HepG2 (cell line): ENCODE data around the gene FGFR4. TPM values are rescaled to one million over a fixed set of nuclear protein-coding genes. Genes with fewer than 3 reads are reported as not detected.

Experiments used
- BCL3 ChIP-seq: sonication (generic); formaldehyde crosslinking; IDR thresholded peaks from 2 replicates; pipeline ENCODE4 v1.5.1; 2020; ENCODE audit warnings: mild to moderate bottlenecking, missing genetic modification reagents, moderate library complexity
- CCAR2 ChIP-seq: fragments of 200-400 bp; formaldehyde crosslinking; optimal IDR thresholded peaks from 2 replicates; pipeline ENCODE3; 2018; ENCODE audit warnings: low read depth, mild to moderate bottlenecking, low read length, moderate library complexity
- KDM5A ChIP-seq: fragments of 200-600 bp; sonication (generic); IDR thresholded peaks from 2 replicates; pipeline ENCODE4 v1.7.0; 2018; ENCODE audit warnings: antibody characterized with exemption, mild to moderate bottlenecking, low read length, borderline replicate concordance
- KMT2A ChIP-seq: sonication (generic); formaldehyde crosslinking; IDR thresholded peaks from 2 replicates; pipeline ENCODE4 v1.4.0; 2020; ENCODE audit warnings: missing genetic modification reagents
- KMT2B ChIP-seq: IDR thresholded peaks from 2 replicates; pipeline ENCODE4 v1.6.1; 2016; ENCODE audit warnings: missing genetic modification reagents, missing compliant biosample characterization
- POLR2A ChIP-seq, 2 experiments: IDR thresholded peaks; 2 replicates each; pipeline ENCODE4 v1.6.1; 2011; ENCODE audit warnings: low read depth in 2 of 2, low read length in 2 of 2, mild to moderate bottlenecking in 1 of 2, moderate library complexity in 1 of 2; ENCODE audit not compliant: insufficient read depth in 1 of 2
- SP2 ChIP-seq: sonication (generic); formaldehyde crosslinking; IDR thresholded peaks from 2 replicates; pipeline ENCODE4 v1.5.1; 2020; ENCODE audit warnings: mild to moderate bottlenecking, missing genetic modification reagents
- WIZ ChIP-seq: sonication (generic); formaldehyde crosslinking; IDR thresholded peaks from 2 replicates; pipeline ENCODE4 v1.5.1; 2020; ENCODE audit warnings: mild to moderate bottlenecking, missing genetic modification reagents
- ZBTB26 ChIP-seq: IDR thresholded peaks from 2 replicates; pipeline ENCODE4 v1.6.1; 2016; ENCODE audit warnings: missing compliant biosample characterization, missing genetic modification reagents, borderline replicate concordance
- ZBTB7A ChIP-seq: sonication (generic); formaldehyde crosslinking; IDR thresholded peaks from 2 replicates; pipeline ENCODE4 v1.8.0; 2022; ENCODE audit warnings: mild to moderate bottlenecking, missing genetic modification reagents
- ZKSCAN8 ChIP-seq: IDR thresholded peaks from 2 replicates; pipeline ENCODE4 v1.6.1; 2016; ENCODE audit warnings: borderline replicate concordance, missing genetic modification reagents, missing compliant biosample characterization
- ZNF160 ChIP-seq: sonication (generic); formaldehyde crosslinking; IDR thresholded peaks from 2 replicates; pipeline ENCODE4 v1.8.0; 2022; ENCODE audit warnings: mild to moderate bottlenecking, inconsistent platforms, missing genetic modification reagents
- ZNF263 ChIP-seq: sonication (generic); formaldehyde crosslinking; IDR thresholded peaks from 2 replicates; pipeline ENCODE4 v1.4.0; 2020; ENCODE audit warnings: missing genetic modification reagents
- ZNF331 ChIP-seq: sonication (generic); formaldehyde crosslinking; IDR thresholded peaks from 2 replicates; pipeline ENCODE4 v1.4.0; 2020; ENCODE audit warnings: missing genetic modification reagents
- ZNF33B ChIP-seq: sonication (generic); formaldehyde crosslinking; IDR thresholded peaks from 2 replicates; pipeline ENCODE4 v1.5.1; 2020; ENCODE audit warnings: mild to moderate bottlenecking, missing genetic modification reagents
- ZNF552 ChIP-seq: sonication (generic); formaldehyde crosslinking; IDR thresholded peaks from 2 replicates; pipeline ENCODE4 v1.9.0; 2022; ENCODE audit warnings: missing genetic modification reagents, mild to moderate bottlenecking, borderline replicate concordance
- ZNF629 ChIP-seq: sonication (generic); formaldehyde crosslinking; conservative IDR thresholded peaks from 2 replicates; pipeline ENCODE4 v1.5.0; 2020; ENCODE audit warnings: missing genetic modification reagents
- ZNF737 ChIP-seq: sonication (generic); formaldehyde crosslinking; IDR thresholded peaks from 2 replicates; pipeline ENCODE4 v1.5.0; 2020; ENCODE audit warnings: missing genetic modification reagents, mild to moderate bottlenecking, borderline replicate concordance
- polyA plus RNA-seq, 8 experiments: library from polyadenylated mRNA; depleted of rRNA in 3 of 8; stranded (reverse) in 7 of 8; unstranded in 1 of 8; fragments of >200 nt; fragmentation: Illumina TruSeq in 4 of 8; extraction: Trizol in 4 of 8; gene quantifications; 2 replicates each; pipeline versions ENCODE4 v1.2.1 to v1.2.3, GENCODE V29; 2011 to 2016; ENCODE audit warnings: low read depth in 4 of 8, missing spikeins in 1 of 8, mixed read lengths in 1 of 8; ENCODE audit not compliant: insufficient read depth in 1 of 8
- total RNA-seq, 5 experiments: library from RNA; depleted of rRNA; stranded (reverse); fragments of >200 nt; fragmentation: Illumina TruSeq; extraction: Trizol; gene quantifications; 2 replicates each; pipeline ENCODE4 v1.2.3, GENCODE V29; 2016; ENCODE audit warnings: low read depth in 1 of 5
- TF ChIP-seq, protein P1 (sequence below): sonication (generic); formaldehyde crosslinking; conservative IDR thresholded peaks from 2 replicates; pipeline ENCODE4 v1.8.0; 2022; ENCODE audit warnings: missing genetic modification reagents
- TF ChIP-seq, protein P2 (sequence below): sonication (generic); formaldehyde crosslinking; IDR thresholded peaks from 2 replicates; pipeline ENCODE4 v1.4.0; 2020; ENCODE audit warnings: missing genetic modification reagents
- TF ChIP-seq, protein P3 (sequence below), 2 experiments: sonication (generic) in 1 of 2; formaldehyde crosslinking in 1 of 2; IDR thresholded peaks; 2 replicates each; pipeline versions ENCODE4 v1.5.1 to v1.6.1; 2011 to 2020; ENCODE audit warnings: borderline replicate concordance in 1 of 2, low read depth in 1 of 2, low read length in 1 of 2, mild to moderate bottlenecking in 1 of 2, missing genetic modification reagents in 1 of 2, moderate library complexity in 1 of 2

Gene FGFR4
- total and polyA plus RNA-seq, 2 of the 13 experiments (the other 11 are each of a cell fraction or from before 2014, with no cell fraction given), result 129 to 219 TPM

DNA sequence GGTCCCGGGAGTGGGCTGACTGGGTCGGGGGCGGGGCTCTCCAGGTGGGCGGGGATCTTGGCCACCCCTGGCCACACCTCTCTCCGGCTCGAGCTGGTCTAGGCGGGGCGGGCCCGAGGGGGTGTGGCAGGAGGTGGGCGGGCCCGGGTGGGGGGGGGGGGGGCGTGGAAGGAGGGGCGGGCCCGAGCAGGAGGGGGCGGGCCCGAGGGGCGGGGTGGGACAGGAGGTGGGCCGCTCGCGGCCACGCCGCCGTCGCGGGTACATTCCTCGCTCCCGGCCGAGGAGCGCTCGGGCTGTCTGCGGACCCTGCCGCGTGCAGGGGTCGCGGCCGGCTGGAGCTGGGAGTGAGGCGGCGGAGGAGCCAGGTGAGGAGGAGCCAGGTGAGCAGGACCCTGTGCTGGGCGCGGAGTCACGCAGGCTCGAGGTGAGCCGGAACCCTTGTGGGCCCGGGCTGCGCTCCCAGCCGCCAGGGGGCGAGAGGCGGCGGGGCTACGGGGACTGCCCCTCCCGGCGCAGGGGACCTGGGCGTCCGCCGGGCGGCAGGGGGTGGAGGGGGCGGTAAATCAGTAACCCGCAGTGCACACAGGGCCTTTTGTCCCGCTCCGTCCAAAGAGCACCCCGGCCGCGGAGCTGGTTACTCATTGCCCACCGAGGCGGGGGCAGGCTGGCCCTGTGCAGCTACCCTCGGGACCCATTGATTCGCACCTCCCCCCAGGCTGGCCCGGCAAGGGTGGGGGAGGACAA is at the start of gene FGFR4 (continued):
- TF ChIP-seq BCL3 (CRISPR knock-in tag) (peak; percentile 48; the same call in 1 of the 2 replicates), ZNF737 (CRISPR knock-in tag) (no peak), ZNF629 (CRISPR knock-in tag) (peak; percentile 57; the same call in 1 of the 2 replicates), ZNF33B (CRISPR knock-in tag) (no peak), KMT2B (CRISPR knock-in tag) (peak; percentile 25; the same call in 1 of the 2 replicates), ZKSCAN8 (CRISPR knock-in tag) (no peak), ZNF552 (CRISPR knock-in tag) (no peak; the same call in 1 of the 2 replicates), SP2 (0 out of 2 replicates have a peak, but pooled peaks have one; percentile 44), ZNF331 (CRISPR knock-in tag) (peak; percentile 56; the same call in 1 of the 2 replicates), ZNF263 (CRISPR knock-in tag) (peak; percentile 72; the same call in 1 of the 2 replicates), CCAR2 (no peak), ZBTB26 (CRISPR knock-in tag) (no peak; the same call in 1 of the 2 replicates), WIZ (CRISPR knock-in tag) (peak; percentile 64; the same call in 1 of the 2 replicates), ZBTB7A (no peak), POLR2A (IDR thresholded peaks at IDR 0.05; ENCODE audit: insufficient read depth in 1 of 2, low read depth in 2 of 2, low read length in 2 of 2) (peak in 1 of 2 experiments; percentile 89; a peak in 2 of 4 replicates), KDM5A (no peak; the same call in 1 of the 2 replicates), ZNF160 (CRISPR knock-in tag) (0 out of 2 replicates have a peak, but pooled peaks have one; percentile 60), KMT2A (CRISPR knock-in tag) (peak; percentile 65)
- TF ChIP-seq, protein P1, sequence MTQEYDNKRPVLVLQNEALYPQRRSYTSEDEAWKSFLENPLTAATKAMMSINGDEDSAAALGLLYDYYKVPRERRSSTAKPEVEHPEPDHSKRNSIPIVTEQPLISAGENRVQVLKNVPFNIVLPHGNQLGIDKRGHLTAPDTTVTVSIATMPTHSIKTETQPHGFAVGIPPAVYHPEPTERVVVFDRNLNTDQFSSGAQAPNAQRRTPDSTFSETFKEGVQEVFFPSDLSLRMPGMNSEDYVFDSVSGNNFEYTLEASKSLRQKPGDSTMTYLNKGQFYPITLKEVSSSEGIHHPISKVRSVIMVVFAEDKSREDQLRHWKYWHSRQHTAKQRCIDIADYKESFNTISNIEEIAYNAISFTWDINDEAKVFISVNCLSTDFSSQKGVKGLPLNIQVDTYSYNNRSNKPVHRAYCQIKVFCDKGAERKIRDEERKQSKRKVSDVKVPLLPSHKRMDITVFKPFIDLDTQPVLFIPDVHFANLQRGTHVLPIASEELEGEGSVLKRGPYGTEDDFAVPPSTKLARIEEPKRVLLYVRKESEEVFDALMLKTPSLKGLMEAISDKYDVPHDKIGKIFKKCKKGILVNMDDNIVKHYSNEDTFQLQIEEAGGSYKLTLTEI (CRISPR knock-in tag), result no peak
- TF ChIP-seq, protein P2, sequence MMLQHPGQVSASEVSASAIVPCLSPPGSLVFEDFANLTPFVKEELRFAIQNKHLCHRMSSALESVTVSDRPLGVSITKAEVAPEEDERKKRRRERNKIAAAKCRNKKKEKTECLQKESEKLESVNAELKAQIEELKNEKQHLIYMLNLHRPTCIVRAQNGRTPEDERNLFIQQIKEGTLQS (CRISPR knock-in tag), result peak; percentile 43; the same call in 1 of the 2 replicates
- TF ChIP-seq, protein P3, sequence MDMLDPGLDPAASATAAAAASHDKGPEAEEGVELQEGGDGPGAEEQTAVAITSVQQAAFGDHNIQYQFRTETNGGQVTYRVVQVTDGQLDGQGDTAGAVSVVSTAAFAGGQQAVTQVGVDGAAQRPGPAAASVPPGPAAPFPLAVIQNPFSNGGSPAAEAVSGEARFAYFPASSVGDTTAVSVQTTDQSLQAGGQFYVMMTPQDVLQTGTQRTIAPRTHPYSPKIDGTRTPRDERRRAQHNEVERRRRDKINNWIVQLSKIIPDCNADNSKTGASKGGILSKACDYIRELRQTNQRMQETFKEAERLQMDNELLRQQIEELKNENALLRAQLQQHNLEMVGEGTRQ (IDR thresholded peaks at IDR 0.05; ENCODE audit: low read depth, low read length), result no peak
- TF ChIP-seq, protein P3 (CRISPR knock-in tag; IDR thresholded peaks at IDR 0.05; ENCODE audit: borderline replicate concordance), result no peak; the same call in 1 of the 2 replicates
